AG04449 (cell line): ENCODE data around the gene KATNAL2.

Experiments used
- CTCF ChIA-PET: fragments of 350-600 bp; formaldehyde crosslinking; extraction: SDS; loops from one replicate; lab custom pipeline; 2021; ENCODE audit warnings: antibody characterized with exemption; lab: Yijun Ruan, JAX
- POLR2A ChIA-PET: fragments of 400-600, 350-600 bp; formaldehyde crosslinking; extraction: SDS; loops from one replicate; lab custom pipeline; 2020; ENCODE audit warnings: antibody characterized with exemption, inconsistent platforms; lab: Yijun Ruan, JAX
- DNase-seq: peaks from one replicate; pipeline ENCODE4 v3.0.0-alpha.2; 2010; ENCODE audit warnings: low read depth, low spot score
- H3K4me3 ChIP-seq: 2 replicates; pipeline ENCODE4 v1.5.1; 2011; ENCODE audit warnings: low read depth, mild to moderate bottlenecking, control low read depth, low read length
- TF ChIP-seq, protein P1 (sequence below): IDR thresholded peaks from one replicate; pipeline ENCODE4 v1.5.1; 2011; ENCODE audit warnings: mild to moderate bottlenecking, moderate library complexity, low read length, control low read depth, inconsistent platforms; ENCODE audit not compliant: insufficient read depth; ENCODE audit errors: missing control alignments

KATNAL2 gene

GRCh38 chr18:46920067-46920466, 2.7 kb downstream of the KATNAL2 start:
- no peak overlapping the region for H3K4me3 ChIP-seq
- POLR2A ChIA-PET = no interaction called here
- no peak for DNase-seq
- CTCF ChIA-PET = no interaction called here
- TF ChIP-seq, protein P1, sequence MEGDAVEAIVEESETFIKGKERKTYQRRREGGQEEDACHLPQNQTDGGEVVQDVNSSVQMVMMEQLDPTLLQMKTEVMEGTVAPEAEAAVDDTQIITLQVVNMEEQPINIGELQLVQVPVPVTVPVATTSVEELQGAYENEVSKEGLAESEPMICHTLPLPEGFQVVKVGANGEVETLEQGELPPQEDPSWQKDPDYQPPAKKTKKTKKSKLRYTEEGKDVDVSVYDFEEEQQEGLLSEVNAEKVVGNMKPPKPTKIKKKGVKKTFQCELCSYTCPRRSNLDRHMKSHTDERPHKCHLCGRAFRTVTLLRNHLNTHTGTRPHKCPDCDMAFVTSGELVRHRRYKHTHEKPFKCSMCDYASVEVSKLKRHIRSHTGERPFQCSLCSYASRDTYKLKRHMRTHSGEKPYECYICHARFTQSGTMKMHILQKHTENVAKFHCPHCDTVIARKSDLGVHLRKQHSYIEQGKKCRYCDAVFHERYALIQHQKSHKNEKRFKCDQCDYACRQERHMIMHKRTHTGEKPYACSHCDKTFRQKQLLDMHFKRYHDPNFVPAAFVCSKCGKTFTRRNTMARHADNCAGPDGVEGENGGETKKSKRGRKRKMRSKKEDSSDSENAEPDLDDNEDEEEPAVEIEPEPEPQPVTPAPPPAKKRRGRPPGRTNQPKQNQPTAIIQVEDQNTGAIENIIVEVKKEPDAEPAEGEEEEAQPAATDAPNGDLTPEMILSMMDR = no peak

DNA sequence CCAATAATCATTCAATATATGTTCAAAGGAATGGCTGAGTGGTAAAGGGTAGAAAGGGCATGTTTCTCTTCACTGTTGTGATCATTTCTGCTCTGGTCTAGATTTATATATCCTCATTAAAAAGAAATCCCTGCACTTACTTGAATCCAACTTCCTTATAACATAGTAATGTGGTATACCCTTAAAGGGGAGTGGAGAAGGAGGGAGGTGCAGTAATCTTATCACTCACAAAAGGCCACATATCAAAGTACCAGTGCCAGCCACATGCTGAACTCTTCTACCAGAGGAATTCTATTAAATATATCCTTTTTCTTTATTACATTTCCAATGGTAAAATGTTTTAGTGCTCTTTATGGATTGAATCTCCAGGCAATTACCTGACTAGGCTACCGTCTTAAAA, 3.3 kb downstream of the KATNAL2 start:
- no peak overlapping the region for H3K4me3 ChIP-seq
- DNase-seq = no peak
- CTCF ChIA-PET = no interaction called here
- TF ChIP-seq, protein P1 = no peak
- POLR2A ChIA-PET = no interaction called here

- POLR2A ChIA-PET = interaction anchor here (1.4 kb wide), 1 partner anchor 22 kb away, joined by 5 read pairs; the partner anchor contains the start of genes KATNAL2 and PIAS2
Observed at GRCh38 chr18:46939337-46939963, 22.0 kb downstream of the KATNAL2 start.

DNA sequence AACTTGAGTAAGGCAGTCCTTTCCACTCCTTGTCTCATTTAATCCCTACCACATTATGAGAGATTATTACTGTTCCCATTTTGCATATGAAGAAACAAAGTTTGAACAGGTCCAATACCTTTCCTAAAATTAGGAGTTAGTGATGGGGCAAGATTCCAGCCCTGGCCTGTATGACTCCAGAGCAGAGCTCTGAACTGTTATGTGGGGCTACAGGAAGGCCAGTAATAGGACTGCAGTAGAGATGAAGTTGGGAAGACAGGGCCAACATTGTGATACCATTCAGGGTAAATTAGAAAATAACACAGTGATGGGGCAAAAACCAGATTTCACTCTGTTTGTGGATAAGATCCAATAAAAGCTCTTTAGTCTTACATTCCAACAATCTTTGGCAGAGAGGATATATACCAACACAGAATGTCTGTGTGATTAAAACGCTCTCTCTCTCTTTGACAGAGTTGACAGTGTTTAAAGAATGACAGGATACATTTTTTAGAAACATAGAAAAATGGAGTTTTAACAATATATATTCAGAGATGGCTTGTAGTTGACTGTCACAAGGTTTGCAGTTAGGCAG, 22.7 kb downstream of the KATNAL2 start:
- H3K4me3 ChIP-seq = no peak overlapping the region
- DNase-seq = no peak
- TF ChIP-seq, protein P1 = no peak
- ChIA-PET CTCF (interaction anchor here (1.6 kb wide), 1 partner anchor 11 kb away, joined by 3 read pairs; no protein-coding TSS in a partner anchor), POLR2A (interaction anchor here (1.4 kb wide), 1 partner anchor 23 kb away, joined by 5 read pairs; the partner anchor contains the start of genes KATNAL2 and PIAS2)

More at GRCh38 chr18:46939337-46939963, 22.0 kb downstream of the KATNAL2 start:
- CTCF ChIA-PET = interaction anchor here (1.6 kb wide), 1 partner anchor 12 kb away, joined by 3 read pairs; no protein-coding TSS in a partner anchor
- DNase-seq = peak; percentile 49
- no peak overlapping the region for H3K4me3 ChIP-seq
- TF ChIP-seq, protein P1 = no peak

- TF ChIP-seq, protein P1 = no peak
- CTCF ChIA-PET = no interaction called here
- H3K4me3 ChIP-seq = no peak overlapping the region
- POLR2A ChIA-PET = no interaction called here
- DNase-seq = no peak
Observed at GRCh38 chr18:46942646-46943045, 25.2 kb downstream of the KATNAL2 start.

DNA sequence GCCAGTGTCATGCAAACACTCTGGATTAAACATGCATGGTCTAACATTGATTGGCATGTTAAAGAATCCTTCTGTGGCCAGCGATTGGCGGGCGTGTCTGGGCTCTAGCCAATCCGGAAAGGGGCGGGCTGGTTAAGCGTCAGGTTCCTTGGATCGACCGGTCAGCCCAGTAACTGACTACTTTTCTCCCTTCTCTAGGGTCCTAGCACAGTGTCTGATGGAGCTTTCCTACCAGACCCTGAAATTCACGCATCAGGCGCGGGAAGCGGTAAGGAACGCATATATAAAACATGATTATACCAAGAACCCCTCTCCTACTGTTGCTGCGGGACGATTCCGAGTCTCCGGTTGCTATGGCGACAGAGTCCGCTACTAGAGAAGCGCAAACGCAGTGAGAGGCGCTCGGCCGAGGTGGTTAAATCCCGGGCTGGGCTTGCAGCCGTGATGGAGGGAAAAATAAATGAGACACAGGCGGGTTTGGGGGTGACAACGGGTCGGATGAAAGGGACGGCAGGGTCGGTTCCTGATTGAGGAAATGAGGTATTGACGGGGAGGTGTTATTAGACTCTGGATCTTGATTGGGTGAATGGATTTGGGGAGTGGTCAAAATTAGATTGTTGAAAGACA, 29.4 kb downstream of the KATNAL2 start:
- H3K4me3 ChIP-seq = peak overlapping the region; percentile 66
- ChIA-PET POLR2A (no interaction called here), CTCF (no interaction called here)
- TF ChIP-seq, protein P1 = no peak
- no peak for DNase-seq
